Uterus (tissue), 2 donors: ENCODE data around the gene NABP1.

Experiments used
- POLR2A ChIP-seq, 2 donors: fragments of 450-650 bp; IDR thresholded peaks; one replicate each; pipeline ENCODE4 v1.6.1; 2016; ENCODE audit warnings: antibody characterized with exemption in 2 of 2, mild to moderate bottlenecking in 1 of 2, moderate library complexity in 1 of 2
- TF ChIP-seq, protein P1 (sequence below), 4 experiments: fragments of 200-600 bp in 2 of 4; fragments of 450-650 bp in 2 of 4; sonication (generic) in 2 of 4; IDR thresholded peaks; one replicate each; pipeline ENCODE4 v1.5.1; 2016 to 2019; ENCODE audit warnings: antibody characterized with exemption in 4 of 4, mild to moderate bottlenecking in 2 of 4, moderate library complexity in 1 of 4

GRCh38 chr2:191682126-191682525 lies 4.2 kb downstream of the NABP1 start:
- TF ChIP-seq, protein P1, sequence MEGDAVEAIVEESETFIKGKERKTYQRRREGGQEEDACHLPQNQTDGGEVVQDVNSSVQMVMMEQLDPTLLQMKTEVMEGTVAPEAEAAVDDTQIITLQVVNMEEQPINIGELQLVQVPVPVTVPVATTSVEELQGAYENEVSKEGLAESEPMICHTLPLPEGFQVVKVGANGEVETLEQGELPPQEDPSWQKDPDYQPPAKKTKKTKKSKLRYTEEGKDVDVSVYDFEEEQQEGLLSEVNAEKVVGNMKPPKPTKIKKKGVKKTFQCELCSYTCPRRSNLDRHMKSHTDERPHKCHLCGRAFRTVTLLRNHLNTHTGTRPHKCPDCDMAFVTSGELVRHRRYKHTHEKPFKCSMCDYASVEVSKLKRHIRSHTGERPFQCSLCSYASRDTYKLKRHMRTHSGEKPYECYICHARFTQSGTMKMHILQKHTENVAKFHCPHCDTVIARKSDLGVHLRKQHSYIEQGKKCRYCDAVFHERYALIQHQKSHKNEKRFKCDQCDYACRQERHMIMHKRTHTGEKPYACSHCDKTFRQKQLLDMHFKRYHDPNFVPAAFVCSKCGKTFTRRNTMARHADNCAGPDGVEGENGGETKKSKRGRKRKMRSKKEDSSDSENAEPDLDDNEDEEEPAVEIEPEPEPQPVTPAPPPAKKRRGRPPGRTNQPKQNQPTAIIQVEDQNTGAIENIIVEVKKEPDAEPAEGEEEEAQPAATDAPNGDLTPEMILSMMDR (IDR thresholded peaks at IDR 0.05) = no peak
- TF ChIP-seq POLR2A (IDR thresholded peaks at IDR 0.05) = no peak
